Measurements from ENCODE around the gene PAK6.

PAK6 gene

GRCh38 chr15:40312370-40313158 is 73.7 kb downstream of the PAK6 start:
- no peak for DNase-seq

- DNase-seq, result peak; percentile 26
Observed at GRCh38 chr15:40313531-40314398, 74.9 kb downstream of the PAK6 start.

GRCh38 chr15:40314723-40315276 is 75.9 kb downstream of the PAK6 start:
- DNase-seq, result no peak

- no peak for DNase-seq
Observed at GRCh38 chr15:40316931-40317330, 78.1 kb downstream of the PAK6 start.

- no peak for DNase-seq
Observed at GRCh38 chr15:40317580-40317979, 78.7 kb downstream of the PAK6 start.

- DNase-seq, result no peak
Observed at GRCh38 chr15:40320409-40320808, 81.5 kb downstream of the PAK6 start.

- peak; percentile 67 for DNase-seq
Observed at GRCh38 chr15:40320931-40321371, 82.1 kb downstream of the PAK6 start.

GRCh38 chr15:40322531-40323238 is 83.8 kb downstream of the PAK6 start:
- no peak for DNase-seq

- DNase-seq, result peak; percentile 88
Observed at GRCh38 chr15:40323239-40323952, 84.5 kb downstream of the PAK6 start, which contains the start of gene INAFM2. Gene INAFM2 (plus strand): TSS chr15:40323692. CDS start chr15:40324056, 364 bp downstream.

GRCh38 chr15:40323953-40324937 is 85.4 kb downstream of the PAK6 start:
- no peak for DNase-seq

GRCh38 chr15:40325188-40325587 is 86.3 kb downstream of the PAK6 start:
- no peak for DNase-seq

- no peak for DNase-seq
Observed at GRCh38 chr15:40325700-40326099, 86.8 kb downstream of the PAK6 start.
